ENCODE results near the gene LSM10. TPM values are rescaled to one million over a fixed set of nuclear protein-coding genes. Genes with fewer than 3 reads are reported as not detected.

LSM10 gene
- total RNA-seq, 1 donor from 2014 or later: 27.6 TPM

DNA sequence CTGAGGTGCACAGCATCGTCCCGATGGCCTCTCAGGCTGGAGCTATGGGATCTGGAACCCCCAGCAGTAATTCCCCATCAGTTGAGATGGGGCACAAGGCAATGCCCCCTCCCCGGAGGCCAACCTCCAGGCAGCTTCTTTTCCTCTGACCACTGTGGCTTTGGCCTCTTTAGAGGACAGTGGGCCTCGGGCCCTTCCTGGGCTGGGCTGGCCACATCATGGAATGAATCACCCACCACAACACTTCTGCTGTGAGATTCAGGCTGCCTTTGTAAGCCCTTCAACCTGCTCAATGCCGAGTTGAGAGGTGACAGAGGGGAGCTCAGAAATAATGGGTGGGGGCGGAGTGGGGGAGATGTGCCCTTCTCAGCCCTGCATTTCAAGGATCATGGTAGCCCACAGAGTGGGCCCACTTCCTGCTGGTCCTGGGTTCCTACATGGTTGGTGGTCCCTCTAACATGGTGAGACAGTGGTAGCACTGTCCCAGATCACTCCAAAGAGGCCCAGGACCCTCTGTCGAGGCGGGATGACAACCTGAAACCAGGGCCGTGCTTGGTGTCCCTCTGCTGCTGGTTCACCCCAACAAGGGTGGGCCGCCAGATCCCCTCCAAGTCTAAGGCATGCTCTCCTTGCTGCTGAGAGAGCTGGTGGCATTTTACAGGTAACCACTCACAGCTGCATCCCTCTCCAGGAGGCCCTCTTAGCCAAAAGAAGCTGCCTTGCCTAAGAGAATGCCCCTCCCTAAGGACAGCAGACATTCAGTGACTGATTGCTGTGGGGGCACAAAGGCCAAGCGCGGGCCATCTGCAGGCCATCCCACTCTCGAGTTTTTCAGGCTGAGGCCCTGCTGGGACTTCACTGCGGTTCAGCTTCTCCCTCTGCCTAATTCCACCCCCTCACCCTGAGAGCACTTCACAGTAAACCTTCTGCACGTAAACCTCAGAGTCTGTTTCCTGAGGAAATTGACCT lies 44.5 kb downstream of the LSM10 start:
- TF ChIP-seq, protein P1, sequence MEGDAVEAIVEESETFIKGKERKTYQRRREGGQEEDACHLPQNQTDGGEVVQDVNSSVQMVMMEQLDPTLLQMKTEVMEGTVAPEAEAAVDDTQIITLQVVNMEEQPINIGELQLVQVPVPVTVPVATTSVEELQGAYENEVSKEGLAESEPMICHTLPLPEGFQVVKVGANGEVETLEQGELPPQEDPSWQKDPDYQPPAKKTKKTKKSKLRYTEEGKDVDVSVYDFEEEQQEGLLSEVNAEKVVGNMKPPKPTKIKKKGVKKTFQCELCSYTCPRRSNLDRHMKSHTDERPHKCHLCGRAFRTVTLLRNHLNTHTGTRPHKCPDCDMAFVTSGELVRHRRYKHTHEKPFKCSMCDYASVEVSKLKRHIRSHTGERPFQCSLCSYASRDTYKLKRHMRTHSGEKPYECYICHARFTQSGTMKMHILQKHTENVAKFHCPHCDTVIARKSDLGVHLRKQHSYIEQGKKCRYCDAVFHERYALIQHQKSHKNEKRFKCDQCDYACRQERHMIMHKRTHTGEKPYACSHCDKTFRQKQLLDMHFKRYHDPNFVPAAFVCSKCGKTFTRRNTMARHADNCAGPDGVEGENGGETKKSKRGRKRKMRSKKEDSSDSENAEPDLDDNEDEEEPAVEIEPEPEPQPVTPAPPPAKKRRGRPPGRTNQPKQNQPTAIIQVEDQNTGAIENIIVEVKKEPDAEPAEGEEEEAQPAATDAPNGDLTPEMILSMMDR (IDR thresholded peaks at IDR 0.05; ENCODE audit: insufficient read depth, low read length, poor library complexity, severe bottlenecking): no peak
- no peak for DNase-seq (ENCODE audit: low read depth)
- Histone ChIP-seq H3K4me3 (ENCODE audit: low read depth, low read length) (no peak overlapping the region), H3K27me3 (ENCODE audit: control insufficient read depth, insufficient read depth, low read length) (no peaks in the 10 kb centered on the region), H3K36me3 (ENCODE audit: control insufficient read depth, insufficient read depth, low read length) (peaks cover 4% of the 10 kb centered on the region)

DNA sequence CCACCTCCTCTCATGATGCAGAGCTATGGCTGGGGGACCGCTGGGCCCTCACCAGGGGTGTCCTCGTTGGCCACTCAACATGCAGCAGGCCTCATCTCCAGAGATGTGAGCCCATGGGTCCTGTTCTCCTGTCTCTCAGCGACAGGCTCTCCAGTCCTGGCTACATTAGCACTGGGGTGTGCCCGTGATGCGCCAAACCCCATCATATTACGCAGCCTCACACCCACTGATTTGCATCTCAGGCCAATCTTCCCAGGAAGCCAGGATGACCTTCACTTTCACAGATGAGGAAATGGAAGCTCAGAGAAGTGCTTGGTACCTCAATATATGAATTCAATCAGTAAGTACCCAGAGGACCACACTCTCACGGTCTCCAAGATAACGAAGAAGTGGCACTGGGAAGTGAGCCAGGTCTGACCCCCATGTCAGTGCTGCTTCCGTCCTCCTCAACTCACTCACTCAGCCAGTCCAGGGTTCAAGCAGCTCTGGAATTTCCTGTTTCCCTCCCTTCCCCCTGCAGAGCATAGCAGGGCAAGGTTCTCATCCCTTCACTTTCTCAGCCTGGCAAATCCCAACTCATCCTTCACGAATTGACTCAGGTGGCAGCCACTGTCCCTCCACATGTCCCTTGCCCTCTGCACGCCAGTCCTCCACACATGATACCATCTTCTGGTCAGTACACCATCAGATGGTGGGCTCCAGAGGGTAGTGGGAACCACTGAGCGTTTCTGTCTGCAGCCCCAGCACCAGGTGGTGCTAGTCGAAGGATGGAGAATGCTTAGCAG lies 45.4 kb downstream of the LSM10 start:
- TF ChIP-seq, protein P1 (IDR thresholded peaks at IDR 0.05; ENCODE audit: insufficient read depth, low read length, poor library complexity, severe bottlenecking): no peak
- H3K4me3 ChIP-seq (ENCODE audit: low read depth, low read length): no peak overlapping the region
- no peaks in the 10 kb centered on the region for H3K27me3 ChIP-seq (ENCODE audit: control insufficient read depth, insufficient read depth, low read length)
- no peak for DNase-seq (ENCODE audit: low read depth)
- peaks cover 3% of the 10 kb centered on the region for H3K36me3 ChIP-seq (ENCODE audit: control insufficient read depth, insufficient read depth, low read length)

DNA sequence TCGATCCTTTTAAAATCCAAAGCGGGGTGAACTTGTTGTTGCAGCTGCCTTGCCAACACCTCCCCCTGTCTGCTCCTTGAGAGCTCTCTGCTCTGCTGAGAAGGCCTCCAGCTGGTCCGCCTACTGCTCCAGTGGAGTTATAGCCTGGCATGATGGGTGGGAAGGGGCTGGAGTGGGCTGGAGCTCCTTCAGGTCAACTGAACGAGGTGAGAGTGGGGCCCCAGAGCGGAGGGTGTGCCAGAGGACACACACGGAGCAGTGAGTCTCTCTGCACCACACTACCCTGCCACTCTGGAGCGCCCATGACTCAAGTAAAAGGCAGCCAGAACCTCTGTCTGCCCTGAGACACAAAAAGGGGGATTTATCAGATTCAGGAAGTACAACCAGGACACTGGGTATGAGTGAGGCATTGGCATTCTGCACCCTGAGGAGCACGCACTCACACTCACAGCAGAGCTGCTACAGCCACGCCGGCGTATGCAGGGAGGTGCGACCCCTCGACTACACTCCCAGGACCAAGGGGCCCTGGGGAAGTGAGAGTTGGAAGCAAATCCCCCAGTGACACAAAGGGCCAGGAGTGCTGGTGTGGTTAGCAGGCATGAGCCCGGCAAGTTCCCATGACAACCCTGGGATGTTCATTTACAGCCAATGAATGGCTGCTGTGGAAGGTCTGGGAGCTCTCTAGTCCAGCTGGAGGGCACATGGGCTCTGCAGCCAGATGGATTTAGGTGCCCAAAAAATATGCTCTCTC lies 46.3 kb downstream of the LSM10 start:
- Histone ChIP-seq H3K27me3 (ENCODE audit: control insufficient read depth, insufficient read depth, low read length) (no peaks in the 10 kb centered on the region), H3K36me3 (ENCODE audit: control insufficient read depth, insufficient read depth, low read length) (peaks cover 3% of the 10 kb centered on the region), H3K4me3 (ENCODE audit: low read depth, low read length) (no peak overlapping the region)
- TF ChIP-seq, protein P1 (IDR thresholded peaks at IDR 0.05; ENCODE audit: insufficient read depth, low read length, poor library complexity, severe bottlenecking): no peak
- DNase-seq (ENCODE audit: low read depth): peak; percentile 83

DNA sequence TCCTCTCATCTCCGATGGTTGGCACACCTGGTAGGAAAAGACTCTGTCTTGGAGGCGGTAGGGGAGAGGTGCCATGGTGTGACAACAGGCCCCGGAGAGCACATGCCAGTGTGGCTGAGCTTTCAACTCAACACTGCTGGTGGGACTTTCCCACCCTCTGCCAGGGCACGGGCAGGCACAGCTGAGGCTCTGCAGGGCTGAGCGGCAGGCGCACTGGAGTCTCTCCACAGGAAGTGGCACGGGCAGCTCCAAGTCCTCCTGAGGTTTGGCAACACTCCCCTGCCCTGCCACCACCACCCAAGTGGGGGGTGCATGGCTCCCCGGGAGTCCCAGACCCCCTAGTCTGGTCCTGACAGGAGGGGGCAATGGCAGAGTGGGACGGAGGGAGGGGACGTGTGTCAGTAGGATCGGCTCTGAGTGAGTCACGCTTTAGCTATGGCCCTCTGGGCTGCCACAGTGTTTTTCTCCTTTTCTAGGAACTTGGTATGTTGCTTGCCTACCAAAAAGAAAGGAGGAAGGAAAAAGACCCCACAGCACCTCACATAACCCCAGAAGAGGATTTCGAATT lies 47.0 kb downstream of the LSM10 start:
- DNase-seq (ENCODE audit: low read depth): no peak
- no peaks in the 10 kb centered on the region for H3K27me3 ChIP-seq (ENCODE audit: control insufficient read depth, insufficient read depth, low read length)
- peaks cover 3% of the 10 kb centered on the region for H3K36me3 ChIP-seq (ENCODE audit: control insufficient read depth, insufficient read depth, low read length)
- H3K4me3 ChIP-seq (ENCODE audit: low read depth, low read length): no peak overlapping the region
- TF ChIP-seq, protein P1 (IDR thresholded peaks at IDR 0.05; ENCODE audit: insufficient read depth, low read length, poor library complexity, severe bottlenecking): no peak

DNA sequence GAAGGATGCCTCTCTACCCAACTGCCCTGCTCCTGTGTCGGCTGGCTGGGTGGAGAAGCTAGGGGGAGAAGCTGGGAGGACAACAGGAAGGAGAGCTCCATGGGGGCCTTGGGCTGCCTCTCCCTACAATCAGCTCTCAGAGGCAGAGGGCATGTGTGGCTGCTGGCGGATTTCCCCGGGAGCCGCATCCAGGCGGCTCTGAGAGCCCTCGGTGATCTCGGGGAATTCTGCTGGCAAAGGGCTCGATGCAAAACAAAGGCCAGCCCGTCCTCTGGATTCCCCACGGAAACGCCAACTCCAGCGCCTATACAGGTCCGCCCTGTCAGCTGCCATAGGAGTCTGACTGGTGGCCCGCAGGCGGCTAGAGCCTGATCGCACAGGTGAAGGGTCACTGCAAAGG lies 47.9 kb downstream of the LSM10 start:
- TF ChIP-seq, protein P1 (IDR thresholded peaks at IDR 0.05; ENCODE audit: insufficient read depth, low read length, poor library complexity, severe bottlenecking): no peak
- H3K4me3 ChIP-seq (ENCODE audit: low read depth, low read length): no peak overlapping the region
- H3K36me3 ChIP-seq (ENCODE audit: control insufficient read depth, insufficient read depth, low read length): peaks cover 5% of the 10 kb centered on the region
- no peaks in the 10 kb centered on the region for H3K27me3 ChIP-seq (ENCODE audit: control insufficient read depth, insufficient read depth, low read length)
- no peak for DNase-seq (ENCODE audit: low read depth)
